CD4-positive, alpha-beta T cell treated with Interleukin-21 for 1 hour (primary cell): ENCODE results near the gene PC.
"Not testable (repeated sequence)": the region's sequence is repeated elsewhere in the genome, so short reads cannot be mapped to it uniquely, and the experiment has no call there.

Experiments used
- DNase-seq: peaks from one replicate; pipeline ENCODE4 v3.0.0-alpha.2; 2020

Gene PC

GRCh38 chr11:66978229-66978628 lies 20.0 kb upstream of the PC start:
- DNase-seq = no peak

GRCh38 chr11:66976925-66977324 lies 18.7 kb upstream of the PC start:
- DNase-seq = no peak

- no peak for DNase-seq
Measured at GRCh38 chr11:66976028-66976467, 17.9 kb upstream of the PC start.

- DNase-seq = no peak
Measured at GRCh38 chr11:66975405-66976027, 17.3 kb upstream of the PC start.

GRCh38 chr11:66974724-66975404 lies 16.7 kb upstream of the PC start, which contains the start of gene C11orf86:
TSS of gene C11orf86 (plus strand) at chr11:66975304. CDS start at chr11:66975363, 59 bp downstream.
- no peak for DNase-seq

- DNase-seq = no peak
Measured at GRCh38 chr11:66973956-66974580, 15.9 kb upstream of the PC start.

- DNase-seq = no peak
Measured at GRCh38 chr11:66971488-66971887, 13.3 kb upstream of the PC start.

- DNase-seq = no peak
Measured at GRCh38 chr11:66970807-66971442, 12.7 kb upstream of the PC start.

GRCh38 chr11:66970371-66970806 lies 12.2 kb upstream of the PC start:
- no peak for DNase-seq

GRCh38 chr11:66969584-66970225 lies 11.5 kb upstream of the PC start:
- no peak for DNase-seq

GRCh38 chr11:66967670-66968425 lies 9.7 kb upstream of the PC start:
- no peak for DNase-seq

- DNase-seq = no peak
Measured at GRCh38 chr11:66966351-66966750, 8.2 kb upstream of the PC start.

GRCh38 chr11:66964495-66964894 lies 6.3 kb upstream of the PC start:
- DNase-seq = no peak

- no peak for DNase-seq
Measured at GRCh38 chr11:66962801-66963200, 4.6 kb upstream of the PC start.

GRCh38 chr11:66962247-66962646 lies 4.1 kb upstream of the PC start:
- no peak for DNase-seq

GRCh38 chr11:66961691-66962213 lies 3.6 kb upstream of the PC start:
- not testable (repeated sequence) for DNase-seq

GRCh38 chr11:66958956-66959274 lies 732 bp upstream of the PC start:
- DNase-seq = no peak

GRCh38 chr11:66957971-66958231 lies 282 bp downstream of the PC start:
- DNase-seq = no peak

- DNase-seq = no peak
Measured at GRCh38 chr11:66956689-66957290, 1.4 kb downstream of the PC start.

- no peak for DNase-seq
Measured at GRCh38 chr11:66953081-66953833, 4.9 kb downstream of the PC start.

- DNase-seq = no peak
Measured at GRCh38 chr11:66951927-66952337, 6.3 kb downstream of the PC start.
